ENCODE measurements around the gene HLA-DMA.

The HLA-DMA gene

GRCh38 chr6:32979720-32980487, 27.0 kb upstream of the HLA-DMA start:
- no peak for TF ChIP-seq CTCF (conservative IDR thresholded peaks at IDR 0.05; ENCODE audit: low read length)
- H3K4me3 ChIP-seq (ENCODE audit: low read length) = no peak overlapping the region
- no peak for DNase-seq (ENCODE audit: low read depth)

- DNase-seq (ENCODE audit: low read depth) = no peak
- TF ChIP-seq CTCF (conservative IDR thresholded peaks at IDR 0.05; ENCODE audit: low read length) = no peak
- H3K4me3 ChIP-seq (ENCODE audit: low read length) = no peak overlapping the region
Observed at GRCh38 chr6:32977953-32978324, 25.0 kb upstream of the HLA-DMA start.

GRCh38 chr6:32977272-32977952, 24.5 kb upstream of the HLA-DMA start:
- peak overlapping the region; percentile 13; the same call in 1 of the 2 replicates for H3K4me3 ChIP-seq (ENCODE audit: low read length)
- TF ChIP-seq CTCF (conservative IDR thresholded peaks at IDR 0.05; ENCODE audit: low read length) = no peak
- no peak for DNase-seq (ENCODE audit: low read depth)

- peak overlapping the region; percentile 96 for H3K4me3 ChIP-seq (ENCODE audit: low read length)
- DNase-seq (ENCODE audit: low read depth) = no peak
- TF ChIP-seq CTCF (conservative IDR thresholded peaks at IDR 0.05; ENCODE audit: low read length) = no peak
Observed at GRCh38 chr6:32976334-32977069, 23.6 kb upstream of the HLA-DMA start.

- TF ChIP-seq CTCF (conservative IDR thresholded peaks at IDR 0.05; ENCODE audit: low read length) = no peak
- no peak for DNase-seq (ENCODE audit: low read depth)
- peak overlapping the region; percentile 96 for H3K4me3 ChIP-seq (ENCODE audit: low read length)
Observed at GRCh38 chr6:32975886-32976285, 23.0 kb upstream of the HLA-DMA start.

GRCh38 chr6:32974541-32975308, 21.8 kb upstream of the HLA-DMA start:
- DNase-seq (ENCODE audit: low read depth) = no peak
- peak overlapping the region; percentile 96 for H3K4me3 ChIP-seq (ENCODE audit: low read length)
- TF ChIP-seq CTCF (conservative IDR thresholded peaks at IDR 0.05; ENCODE audit: low read length) = no peak

All from AG10803 (cell line).